DOHH2 (cell line): ENCODE measurements around the gene GPR152.
A peak's percentile ranks its signal among the peaks of the same experiment; 100 is the strongest.
"Not testable (repeated sequence)": the region's sequence is repeated elsewhere in the genome, so short reads cannot be mapped to it uniquely, and the experiment has no call there.

Experiments
- H3F3A ChIP-seq: fragments of 200-600 bp; sonication (generic), shearing (Covaris generic); 2 replicates; pipeline ENCODE4 v1.6.0; 2016; ENCODE audit warnings: antibody characterized with exemption, mild to moderate bottlenecking; ENCODE audit not compliant: control insufficient read depth, insufficient read depth
- H3K27ac ChIP-seq: fragments of 200-600 bp; sonication (generic); 2 replicates; pipeline ENCODE4 v1.5.1; 2014; ENCODE audit warnings: low read depth, mild to moderate bottlenecking, low read length, moderate library complexity
- H3K27me3 ChIP-seq: fragments of 200-600 bp; sonication (generic); 2 replicates; pipeline ENCODE4 v1.6.1; 2014; ENCODE audit warnings: mild to moderate bottlenecking, low read length, mixed read lengths; ENCODE audit not compliant: control insufficient read depth
- H3K36me3 ChIP-seq: fragments of 200-600 bp; sonication (generic); 2 replicates; pipeline ENCODE4 v1.6.1; 2014; ENCODE audit warnings: mild to moderate bottlenecking, low read length, moderate library complexity, mixed read lengths; ENCODE audit not compliant: control insufficient read depth
- H3K4me1 ChIP-seq: fragments of 200-600 bp; sonication (generic); 2 replicates; pipeline ENCODE4 v1.6.1; 2014; ENCODE audit warnings: mild to moderate bottlenecking, low read length, mixed read lengths; ENCODE audit not compliant: control insufficient read depth
- H3K4me2 ChIP-seq: fragments of 200-600 bp; sonication (generic); 2 replicates; pipeline ENCODE4 v1.6.0; 2014; ENCODE audit warnings: mild to moderate bottlenecking, low read length, moderate library complexity
- H3K4me3 ChIP-seq: fragments of 200-600 bp; sonication (generic); 2 replicates; pipeline ENCODE4 v1.5.1; 2014; ENCODE audit warnings: mild to moderate bottlenecking, low read length, mixed read lengths
- H3K79me2 ChIP-seq: fragments of 200-600 bp; sonication (generic); 2 replicates; pipeline ENCODE4 v1.6.1; 2014; ENCODE audit warnings: mild to moderate bottlenecking, low read length, mixed read lengths; ENCODE audit not compliant: control insufficient read depth
- H3K9me2 ChIP-seq: fragments of 200-600 bp; sonication (generic); replicated peaks from 2 replicates; pipeline ENCODE4 v1.6.1; 2014; ENCODE audit warnings: mild to moderate bottlenecking, low read length, mixed read lengths; ENCODE audit not compliant: control insufficient read depth
- H3K9me3 ChIP-seq: fragments of 200-600 bp; sonication (generic); 2 replicates; pipeline ENCODE4 v1.6.1; 2014; ENCODE audit warnings: antibody characterized with exemption, low read length, mixed read lengths; ENCODE audit not compliant: control insufficient read depth, insufficient read depth
- H4K20me1 ChIP-seq: fragments of 200-600 bp; sonication (generic); 2 replicates; pipeline ENCODE4 v1.6.0; 2014; ENCODE audit warnings: low read depth, mild to moderate bottlenecking, antibody characterized with exemption, low read length, moderate library complexity; ENCODE audit not compliant: control insufficient read depth, insufficient read depth
- EZH2phosphoT487 ChIP-seq: fragments of 200-600 bp; sonication (generic); IDR thresholded peaks from 2 replicates; pipeline ENCODE4 v1.6.1; 2017; ENCODE audit warnings: borderline replicate concordance, mild to moderate bottlenecking, antibody characterized with exemption, low read length, moderate library complexity, mixed read lengths
- TF ChIP-seq, protein P1 (sequence below): fragments of 200-600 bp; sonication (generic); IDR thresholded peaks from one replicate; pipeline ENCODE4 v1.5.1; 2014; ENCODE audit warnings: antibody characterized with exemption, mild to moderate bottlenecking, low read depth, low read length; ENCODE audit not compliant: poor library complexity, severe bottlenecking

GPR152 gene

DNA sequence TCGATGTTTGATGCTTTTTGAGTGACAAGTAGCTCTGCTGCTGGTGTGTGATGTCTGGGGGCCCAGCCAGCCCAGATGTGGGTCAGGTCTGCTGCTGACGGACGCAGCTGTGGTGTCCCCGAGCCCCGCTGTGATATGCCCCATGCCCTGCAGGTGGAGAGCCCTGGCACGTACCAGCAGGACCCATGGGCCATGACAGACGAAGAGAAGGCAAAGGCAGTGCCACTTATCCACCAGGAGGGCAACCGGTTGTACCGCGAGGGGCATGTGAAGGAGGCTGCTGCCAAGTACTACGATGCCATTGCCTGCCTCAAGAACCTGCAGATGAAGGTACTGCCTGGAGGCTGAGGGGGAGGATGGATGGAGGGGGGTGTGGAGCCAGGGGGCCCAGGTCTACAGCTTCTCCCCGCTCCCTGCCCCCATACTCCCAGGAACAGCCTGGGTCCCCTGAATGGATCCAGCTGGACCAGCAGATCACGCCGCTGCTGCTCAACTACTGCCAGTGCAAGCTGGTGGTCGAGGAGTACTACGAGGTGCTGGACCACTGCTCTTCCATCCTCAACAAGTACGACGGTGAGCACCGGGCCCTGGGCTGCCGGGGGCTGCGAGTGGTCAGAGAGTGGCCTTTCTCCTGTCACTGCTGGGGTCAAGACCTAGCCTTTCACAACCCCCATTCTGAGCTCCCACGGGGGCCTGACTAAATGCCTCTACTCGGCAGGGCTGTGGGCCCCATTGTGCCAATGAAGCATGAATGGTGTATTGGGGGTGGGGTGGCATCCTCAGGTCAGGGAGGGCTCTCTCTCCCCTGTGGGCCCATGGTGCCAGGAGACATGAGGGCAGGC lies 37.6 kb upstream of the GPR152 start:
- H3K4me1 ChIP-seq = peaks cover 19% of the 10 kb centered on the region
- peaks cover 79% of the 10 kb centered on the region for H3K36me3 ChIP-seq
- H3F3A ChIP-seq = peaks cover 15% of the 10 kb centered on the region
- H4K20me1 ChIP-seq = no peaks in the 10 kb centered on the region
- H3K27ac ChIP-seq = no peak overlapping the region
- no peaks in the 10 kb centered on the region for H3K9me2 ChIP-seq
- H3K4me3 ChIP-seq = no peak overlapping the region
- H3K9me3 ChIP-seq = no peaks in the 10 kb centered on the region
- peaks cover 24% of the 10 kb centered on the region for H3K79me2 ChIP-seq
- TF ChIP-seq EZH2phosphoT487 = no peak
- TF ChIP-seq, protein P1, sequence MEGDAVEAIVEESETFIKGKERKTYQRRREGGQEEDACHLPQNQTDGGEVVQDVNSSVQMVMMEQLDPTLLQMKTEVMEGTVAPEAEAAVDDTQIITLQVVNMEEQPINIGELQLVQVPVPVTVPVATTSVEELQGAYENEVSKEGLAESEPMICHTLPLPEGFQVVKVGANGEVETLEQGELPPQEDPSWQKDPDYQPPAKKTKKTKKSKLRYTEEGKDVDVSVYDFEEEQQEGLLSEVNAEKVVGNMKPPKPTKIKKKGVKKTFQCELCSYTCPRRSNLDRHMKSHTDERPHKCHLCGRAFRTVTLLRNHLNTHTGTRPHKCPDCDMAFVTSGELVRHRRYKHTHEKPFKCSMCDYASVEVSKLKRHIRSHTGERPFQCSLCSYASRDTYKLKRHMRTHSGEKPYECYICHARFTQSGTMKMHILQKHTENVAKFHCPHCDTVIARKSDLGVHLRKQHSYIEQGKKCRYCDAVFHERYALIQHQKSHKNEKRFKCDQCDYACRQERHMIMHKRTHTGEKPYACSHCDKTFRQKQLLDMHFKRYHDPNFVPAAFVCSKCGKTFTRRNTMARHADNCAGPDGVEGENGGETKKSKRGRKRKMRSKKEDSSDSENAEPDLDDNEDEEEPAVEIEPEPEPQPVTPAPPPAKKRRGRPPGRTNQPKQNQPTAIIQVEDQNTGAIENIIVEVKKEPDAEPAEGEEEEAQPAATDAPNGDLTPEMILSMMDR = no peak
- H3K4me2 ChIP-seq = no peak overlapping the region
- H3K27me3 ChIP-seq = no peaks in the 10 kb centered on the region

DNA sequence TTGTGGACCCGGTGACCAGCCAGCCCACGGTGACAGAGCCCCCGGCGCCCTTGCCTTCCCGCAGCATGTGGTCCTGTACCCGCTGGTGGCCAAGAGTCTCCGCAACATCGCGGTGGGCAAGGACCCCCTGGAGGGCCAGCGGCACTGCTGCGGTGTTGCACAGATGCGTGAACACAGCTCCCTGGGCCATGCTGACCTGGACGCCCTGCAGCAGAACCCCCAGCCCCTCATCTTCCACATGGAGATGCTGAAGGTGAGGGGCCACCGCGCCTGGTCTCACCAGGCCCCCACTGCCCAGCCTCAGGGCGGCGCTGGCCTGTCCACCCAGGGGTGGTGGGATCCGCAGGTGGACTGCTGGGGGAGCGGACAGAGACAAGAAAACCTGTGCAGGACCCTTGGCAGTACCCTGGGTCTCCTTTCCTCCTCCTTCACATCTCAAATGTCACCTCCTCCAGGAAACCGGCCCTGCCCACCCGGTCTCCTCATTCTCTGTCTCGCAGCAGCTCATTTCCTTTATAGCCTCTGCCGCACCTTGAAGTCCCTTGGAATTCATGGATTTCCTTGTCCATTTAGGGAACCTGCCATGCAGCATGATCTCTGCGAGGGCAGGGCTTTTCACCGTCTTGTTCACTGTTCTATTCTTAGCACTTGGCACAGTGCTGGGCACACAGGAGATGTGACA lies 36.8 kb upstream of the GPR152 start:
- Histone ChIP-seq H4K20me1 (no peaks in the 10 kb centered on the region), H3K4me3 (no peak overlapping the region), H3K9me2 (no peaks in the 10 kb centered on the region), H3K27me3 (no peaks in the 10 kb centered on the region), H3K9me3 (no peaks in the 10 kb centered on the region), H3K4me2 (no peak overlapping the region), H3K27ac (no peak overlapping the region), H3K4me1 (peaks cover 27% of the 10 kb centered on the region), H3K79me2 (peaks cover 29% of the 10 kb centered on the region), H3K36me3 (peaks cover 75% of the 10 kb centered on the region), H3F3A (peaks cover 23% of the 10 kb centered on the region)
- TF ChIP-seq, protein P1 = no peak
- TF ChIP-seq EZH2phosphoT487 = no peak

DNA sequence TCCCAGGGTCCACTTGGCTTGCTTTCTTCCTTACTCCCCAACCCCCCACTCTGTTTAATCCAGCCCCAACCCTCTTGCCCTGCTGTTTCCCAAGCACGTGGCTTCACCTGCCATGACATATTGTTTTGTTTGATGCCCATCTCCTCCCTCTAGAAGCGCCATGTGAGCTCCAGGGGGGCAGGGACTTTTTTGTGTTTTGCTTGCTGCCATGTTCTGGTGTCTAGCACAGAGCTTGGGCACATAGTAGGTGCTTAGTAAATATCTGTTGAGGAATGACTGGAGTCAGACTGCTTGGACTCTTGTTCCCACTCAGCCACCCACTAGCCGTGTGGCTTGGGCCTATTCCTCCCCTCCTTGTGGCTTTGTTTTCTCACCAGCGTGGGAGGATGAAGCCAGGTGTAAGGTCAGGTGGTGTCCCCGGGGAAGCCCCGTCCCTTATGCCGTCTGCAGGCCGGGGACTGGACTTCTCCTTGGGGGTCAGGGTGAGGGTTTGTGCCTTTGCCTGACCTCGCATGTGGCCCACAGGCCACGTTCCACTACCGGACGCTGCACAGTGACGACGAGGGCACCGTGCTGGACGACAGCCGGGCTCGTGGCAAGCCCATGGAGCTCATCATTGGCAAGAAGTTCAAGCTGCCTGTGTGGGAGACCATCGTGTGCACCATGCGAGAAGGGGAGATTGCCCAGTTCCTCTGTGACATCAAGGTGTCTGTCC lies 34.1 kb upstream of the GPR152 start:
- Histone ChIP-seq H4K20me1 (no peaks in the 10 kb centered on the region), H3K4me2 (peak overlapping the region; percentile 86), H3K9me2 (no peaks in the 10 kb centered on the region), H3K27ac (peak overlapping the region; percentile 81), H3F3A (peaks cover 30% of the 10 kb centered on the region), H3K4me3 (peak overlapping the region; percentile 47), H3K36me3 (peaks cover 54% of the 10 kb centered on the region), H3K9me3 (no peaks in the 10 kb centered on the region), H3K27me3 (no peaks in the 10 kb centered on the region), H3K4me1 (peaks cover 48% of the 10 kb centered on the region), H3K79me2 (peaks cover 43% of the 10 kb centered on the region)
- TF ChIP-seq, protein P1 = no peak

DNA sequence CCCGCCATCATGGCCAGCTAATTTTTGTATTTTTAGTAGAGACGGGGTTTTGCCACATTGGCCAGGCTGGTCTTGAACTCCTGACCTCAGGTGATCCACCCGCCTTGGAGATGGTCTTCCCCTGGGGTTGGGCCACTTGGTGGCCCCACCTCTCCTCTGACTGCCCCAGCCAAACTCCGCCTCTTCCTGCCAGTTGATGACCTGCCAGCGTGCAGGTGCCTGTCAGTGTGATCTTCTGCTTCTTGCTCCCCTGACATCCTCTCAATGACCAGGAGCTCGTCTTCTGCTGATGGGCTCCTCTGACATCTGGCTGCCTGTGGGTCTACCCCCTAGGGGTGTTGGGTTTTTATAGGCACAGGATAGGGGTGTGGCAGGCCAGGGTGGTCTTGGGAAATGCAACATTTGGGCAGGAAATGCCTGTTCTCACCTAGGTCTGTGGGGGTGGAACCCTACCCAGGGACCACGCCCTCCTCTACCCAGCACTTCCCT lies 33.4 kb upstream of the GPR152 start:
- H3K27me3 ChIP-seq, H3K9me2 ChIP-seq, H3K9me3 ChIP-seq, H4K20me1 ChIP-seq: not testable (repeated sequence)
- Histone ChIP-seq H3F3A (peaks cover 27% of the 10 kb centered on the region), H3K36me3 (peaks cover 47% of the 10 kb centered on the region), H3K4me1 (peaks cover 50% of the 10 kb centered on the region), H3K79me2 (peaks cover 43% of the 10 kb centered on the region), H3K27ac (peak overlapping the region; percentile 81), H3K4me3 (peak overlapping the region; percentile 47), H3K4me2 (peak overlapping the region; percentile 86)
